T-helper 2 cell treated with Interferon-gamma antibody and Interleukin-4, amounts not matched to agents 100 ng/mL and 5 ng/mL, for 36 hours (primary cell): ENCODE results near the gene KLK15. TPM values are rescaled to one million over a fixed set of nuclear protein-coding genes. Genes with fewer than 3 reads are reported as not detected.

Source experiments
- intact Hi-C: fragments of 100-400 bp; cut with micrococcal nuclease; formaldehyde crosslinking; loops from one replicate; pipeline ENCODE4 v1.15.1; 2023
- total RNA-seq: library from RNA; stranded (reverse); gene quantifications from 2 replicates; pipeline ENCODE4 v1.2.3, GENCODE V29; 2022

KLK15 gene, protein sequence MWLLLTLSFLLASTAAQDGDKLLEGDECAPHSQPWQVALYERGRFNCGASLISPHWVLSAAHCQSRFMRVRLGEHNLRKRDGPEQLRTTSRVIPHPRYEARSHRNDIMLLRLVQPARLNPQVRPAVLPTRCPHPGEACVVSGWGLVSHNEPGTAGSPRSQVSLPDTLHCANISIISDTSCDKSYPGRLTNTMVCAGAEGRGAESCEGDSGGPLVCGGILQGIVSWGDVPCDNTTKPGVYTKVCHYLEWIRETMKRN
- not detected in 2 replicates for total RNA-seq

DNA sequence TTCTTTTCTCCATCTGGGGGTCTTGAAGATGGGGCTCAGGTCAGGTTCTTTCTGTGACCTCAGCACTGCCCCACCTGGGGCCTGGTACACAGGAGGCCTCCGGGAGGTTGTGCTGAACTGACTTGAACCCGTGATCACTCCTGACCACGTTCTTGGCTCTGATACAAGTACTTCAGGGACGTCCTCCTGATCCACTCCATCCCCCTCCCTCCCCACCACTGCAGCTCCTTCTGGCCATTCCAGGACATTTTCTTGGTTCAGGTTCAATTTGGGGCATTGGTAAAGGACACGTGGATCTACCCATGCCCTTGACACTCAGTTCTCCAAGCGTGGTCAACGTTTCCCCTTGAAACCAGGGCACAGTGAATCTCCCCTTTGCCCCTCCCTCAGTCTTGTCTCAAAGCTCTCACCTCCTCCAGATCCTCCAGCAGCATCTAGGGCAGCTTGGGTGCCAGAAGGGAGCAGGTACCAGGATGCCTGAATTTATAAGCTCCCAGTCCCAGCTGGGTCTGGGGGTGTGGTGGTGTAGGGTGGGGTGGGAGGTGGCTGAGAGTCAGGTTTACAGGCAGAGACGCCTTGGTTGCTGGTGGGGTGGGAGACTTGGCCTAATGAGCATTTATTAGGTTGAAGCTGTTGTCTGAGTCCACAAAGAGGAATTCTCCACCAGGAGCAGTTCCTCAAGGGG lies at the start of gene KLK15:
Gene KLK15, minus strand, starts transcription at position 458 of the 685 bp plus-strand sequence. CDS start 2,082 bp downstream, outside the sequence.
- intact Hi-C loops = no loop called here

DNA sequence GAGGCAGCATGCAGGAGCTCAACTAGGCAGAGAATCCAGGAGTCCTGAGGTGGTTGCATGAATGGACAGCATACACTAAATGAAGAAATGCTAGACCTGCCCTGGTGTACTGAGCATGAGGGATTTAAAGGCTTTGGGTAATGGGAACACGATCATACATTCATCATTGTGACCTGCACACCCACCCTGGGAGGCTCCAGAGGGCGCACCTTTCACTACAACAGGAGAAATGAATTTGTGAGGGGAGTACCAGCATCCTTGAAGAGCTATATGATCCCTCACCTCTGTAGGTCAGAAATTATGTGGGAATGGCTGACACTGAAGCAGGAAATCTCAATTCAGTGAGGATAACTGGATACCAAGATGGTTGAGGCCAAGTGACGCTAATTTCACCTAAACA lies 48.8 kb upstream of the KLK15 start:
- intact Hi-C loops = no loop called here

GRCh38 chr19:50880241-50880640 lies 46.9 kb upstream of the KLK15 start:
- intact Hi-C loops = no loop called here

DNA sequence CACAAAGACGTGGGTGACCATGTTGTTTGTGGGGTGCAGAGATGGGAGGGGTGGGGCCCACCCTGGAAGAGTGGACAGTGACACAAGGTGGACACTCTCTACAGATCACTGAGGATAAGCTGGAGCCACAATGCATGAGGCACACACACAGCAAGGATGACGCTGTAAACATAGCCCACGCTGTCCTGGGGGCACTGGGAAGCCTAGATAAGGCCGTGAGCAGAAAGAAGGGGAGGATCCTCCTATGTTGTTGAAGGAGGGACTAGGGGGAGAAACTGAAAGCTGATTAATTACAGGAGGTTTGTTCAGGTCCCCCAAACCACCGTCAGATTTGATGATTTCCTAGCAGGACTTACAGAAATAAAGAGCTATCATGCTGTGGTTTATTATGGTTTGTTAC lies 45.5 kb upstream of the KLK15 start:
- intact Hi-C loops = no loop called here

DNA sequence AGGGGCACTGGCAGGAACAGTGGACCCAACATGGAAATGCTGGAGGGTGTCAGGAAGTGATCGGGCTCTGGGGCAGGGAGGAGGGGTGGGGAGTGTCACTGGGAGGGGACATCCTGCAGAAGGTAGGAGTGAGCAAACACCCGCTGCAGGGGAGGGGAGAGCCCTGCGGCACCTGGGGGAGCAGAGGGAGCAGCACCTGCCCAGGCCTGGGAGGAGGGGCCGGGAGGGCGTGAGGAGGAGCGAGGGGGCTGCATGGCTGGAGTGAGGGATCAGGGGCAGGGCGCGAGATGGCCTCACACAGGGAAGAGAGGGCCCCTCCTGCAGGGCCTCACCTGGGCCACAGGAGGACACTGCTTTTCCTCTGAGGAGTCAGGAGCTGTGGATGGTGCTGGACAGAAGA lies 44.0 kb upstream of the KLK15 start:
- intact Hi-C loops = no loop called here

GRCh38 chr19:50876456-50876855 lies 43.1 kb upstream of the KLK15 start:
- intact Hi-C loops = no loop called here

GRCh38 chr19:50875795-50876422 lies 42.5 kb upstream of the KLK15 start:
- intact Hi-C loops = no loop called here

DNA sequence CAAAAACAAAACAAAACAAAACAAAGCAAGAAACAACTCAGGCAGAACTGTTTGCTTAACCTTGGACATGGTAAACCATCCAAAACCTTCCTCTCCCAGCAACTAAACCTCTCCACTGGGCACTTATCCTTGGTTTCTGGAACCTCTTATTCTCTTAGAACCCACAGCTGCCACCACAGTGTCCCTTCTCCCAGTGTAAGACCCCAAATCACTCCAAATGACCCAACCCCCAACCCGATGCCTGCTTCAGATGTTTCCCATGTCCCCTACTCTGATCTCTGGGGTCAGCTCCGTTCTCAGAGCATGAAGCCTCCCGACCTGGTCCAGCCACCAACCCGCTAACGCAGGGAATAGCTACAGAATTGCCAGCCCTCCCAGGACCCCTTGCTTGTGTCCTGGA lies 40.8 kb upstream of the KLK15 start:
- intact Hi-C loops = no loop called here

GRCh38 chr19:50873056-50873455 lies 39.7 kb upstream of the KLK15 start, which contains the start of gene KLK2:
Gene KLK2 (plus strand): TSS chr19:50873439. CDS start chr19:50873474, 35 bp downstream.
- intact Hi-C loops = no loop called here

DNA sequence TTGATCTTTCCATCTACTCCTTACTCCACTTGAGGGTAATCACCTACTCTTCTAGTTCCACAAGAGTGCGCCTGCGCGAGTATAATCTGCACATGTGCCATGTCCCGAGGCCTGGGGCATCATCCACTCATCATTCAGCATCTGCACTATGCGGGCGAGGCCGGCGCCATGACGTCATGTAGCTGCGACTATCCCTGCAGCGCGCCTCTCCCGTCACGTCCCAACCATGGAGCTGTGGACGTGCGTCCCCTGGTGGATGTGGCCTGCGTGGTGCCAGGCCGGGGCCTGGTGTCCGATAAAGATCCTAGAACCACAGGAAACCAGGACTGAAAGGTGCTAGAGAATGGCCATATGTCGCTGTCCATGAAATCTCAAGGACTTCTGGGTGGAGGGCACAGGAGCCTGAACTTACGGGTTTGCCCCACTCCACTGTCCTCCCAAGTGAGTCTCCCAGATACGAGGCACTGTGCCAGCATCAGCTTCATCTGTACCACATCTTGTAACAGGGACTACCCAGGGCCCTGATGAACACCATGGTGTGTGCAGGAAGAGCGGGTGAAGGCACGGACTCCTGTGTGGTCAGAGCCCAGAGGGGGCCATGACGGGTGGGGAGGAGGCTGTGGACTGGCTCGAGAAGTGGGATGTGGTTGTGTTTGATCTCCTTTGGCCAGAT lies 37.2 kb upstream of the KLK15 start:
- intact Hi-C loops = no loop called here

- intact Hi-C loops = no loop called here
These were observed 36.1 kb upstream of the KLK15 start for GRCh38 chr19:50869479-50869878.

DNA sequence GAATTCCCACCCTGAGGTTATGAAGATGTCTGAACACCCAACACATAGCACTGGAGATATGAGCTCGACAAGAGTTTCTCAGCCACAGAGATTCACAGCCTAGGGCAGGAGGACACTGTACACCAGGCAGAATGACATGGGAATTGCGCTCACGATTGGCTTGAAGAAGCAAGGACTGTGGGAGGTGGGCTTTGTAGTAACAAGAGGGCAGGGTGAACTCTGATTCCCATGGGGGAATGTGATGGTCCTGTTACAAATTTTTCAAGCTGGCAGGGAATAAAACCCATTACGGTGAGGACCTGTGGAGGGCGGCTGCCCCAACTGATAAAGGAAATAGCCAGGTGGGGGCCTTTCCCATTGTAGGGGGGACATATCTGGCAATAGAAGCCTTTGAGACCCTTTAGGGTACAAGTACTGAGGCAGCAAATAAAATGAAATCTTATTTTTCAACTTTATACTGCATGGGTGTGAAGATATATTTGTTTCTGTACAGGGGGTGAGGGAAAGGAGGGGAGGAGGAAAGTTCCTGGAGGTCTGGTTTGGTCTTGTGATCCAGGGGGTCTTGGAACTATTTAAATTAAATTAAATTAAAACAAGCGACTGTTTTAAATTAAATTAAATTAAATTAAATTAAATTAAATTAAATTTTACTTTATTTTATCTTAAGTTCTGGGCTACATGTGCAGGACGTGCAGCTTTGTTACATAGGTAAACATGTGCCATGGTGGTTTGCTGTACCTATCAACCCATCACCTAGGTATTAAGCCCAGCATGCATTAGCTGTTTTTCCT lies 28.3 kb upstream of the KLK15 start:
- intact Hi-C loops = no loop called here

DNA sequence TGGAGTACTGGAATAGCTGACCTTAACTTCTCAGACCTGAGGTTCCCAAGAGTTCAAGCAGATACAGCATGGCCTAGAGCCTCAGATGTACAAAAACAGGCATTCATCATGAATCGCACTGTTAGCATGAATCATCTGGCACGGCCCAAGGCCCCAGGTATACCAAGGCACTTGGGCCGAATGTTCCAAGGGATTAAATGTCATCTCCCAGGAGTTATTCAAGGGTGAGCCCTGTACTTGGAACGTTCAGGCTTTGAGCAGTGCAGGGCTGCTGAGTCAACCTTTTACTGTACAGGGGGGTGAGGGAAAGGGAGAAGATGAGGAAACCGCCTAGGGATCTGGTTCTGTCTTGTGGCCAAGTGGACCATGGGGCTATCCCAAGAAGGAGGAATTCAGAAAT lies 27.6 kb upstream of the KLK15 start:
- intact Hi-C loops = no loop called here

DNA sequence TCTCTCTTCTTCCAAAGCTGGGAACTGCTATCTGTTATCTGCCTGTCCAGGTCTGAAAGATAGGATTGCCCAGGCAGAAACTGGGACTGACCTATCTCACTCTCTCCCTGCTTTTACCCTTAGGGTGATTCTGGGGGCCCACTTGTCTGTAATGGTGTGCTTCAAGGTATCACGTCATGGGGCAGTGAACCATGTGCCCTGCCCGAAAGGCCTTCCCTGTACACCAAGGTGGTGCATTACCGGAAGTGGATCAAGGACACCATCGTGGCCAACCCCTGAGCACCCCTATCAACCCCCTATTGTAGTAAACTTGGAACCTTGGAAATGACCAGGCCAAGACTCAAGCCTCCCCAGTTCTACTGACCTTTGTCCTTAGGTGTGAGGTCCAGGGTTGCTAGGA lies 26.5 kb upstream of the KLK15 start:
- intact Hi-C loops = no loop called here

DNA sequence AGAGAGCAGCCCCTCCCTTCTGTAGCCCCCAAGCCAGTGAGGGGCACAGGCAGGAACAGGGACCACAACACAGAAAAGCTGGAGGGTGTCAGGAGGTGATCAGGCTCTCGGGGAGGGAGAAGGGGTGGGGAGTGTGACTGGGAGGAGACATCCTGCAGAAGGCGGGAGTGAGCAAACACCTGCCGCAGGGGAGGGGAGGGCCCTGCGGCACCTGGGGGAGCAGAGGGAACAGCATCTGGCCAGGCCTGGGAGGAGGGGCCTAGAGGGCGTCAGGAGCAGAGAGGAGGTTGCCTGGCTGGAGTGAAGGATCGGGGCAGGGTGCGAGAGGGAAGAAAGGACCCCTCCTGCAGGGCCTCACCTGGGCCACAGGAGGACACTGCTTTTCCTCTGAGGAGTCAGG lies 25.5 kb upstream of the KLK15 start:
- intact Hi-C loops = no loop called here

- intact Hi-C loops = no loop called here
These were observed 24.0 kb upstream of the KLK15 start for GRCh38 chr19:50857366-50857765.

GRCh38 chr19:50854636-50855410 lies 21.4 kb upstream of the KLK15 start, which contains the start of gene KLK3:
Gene KLK3 (plus strand): TSS chr19:50854915. CDS start chr19:50854956, 41 bp downstream.
- intact Hi-C loops = no loop called here

DNA sequence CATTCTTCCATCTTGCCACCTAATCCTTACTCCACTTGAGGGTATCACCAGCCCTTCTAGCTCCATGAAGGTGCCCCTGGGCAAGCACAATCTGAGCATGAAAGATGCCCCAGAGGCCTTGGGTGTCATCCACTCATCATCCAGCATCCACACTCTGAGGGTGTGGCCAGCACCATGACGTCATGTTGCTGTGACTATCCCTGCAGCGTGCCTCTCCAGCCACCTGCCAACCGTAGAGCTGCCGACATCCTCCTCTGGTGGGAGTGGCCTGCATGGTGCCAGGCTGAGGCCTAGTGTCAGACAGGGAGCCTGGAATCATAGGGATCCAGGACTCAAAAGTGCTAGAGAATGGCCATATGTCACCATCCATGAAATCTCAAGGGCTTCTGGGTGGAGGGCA lies 18.2 kb upstream of the KLK15 start:
- intact Hi-C loops = no loop called here

DNA sequence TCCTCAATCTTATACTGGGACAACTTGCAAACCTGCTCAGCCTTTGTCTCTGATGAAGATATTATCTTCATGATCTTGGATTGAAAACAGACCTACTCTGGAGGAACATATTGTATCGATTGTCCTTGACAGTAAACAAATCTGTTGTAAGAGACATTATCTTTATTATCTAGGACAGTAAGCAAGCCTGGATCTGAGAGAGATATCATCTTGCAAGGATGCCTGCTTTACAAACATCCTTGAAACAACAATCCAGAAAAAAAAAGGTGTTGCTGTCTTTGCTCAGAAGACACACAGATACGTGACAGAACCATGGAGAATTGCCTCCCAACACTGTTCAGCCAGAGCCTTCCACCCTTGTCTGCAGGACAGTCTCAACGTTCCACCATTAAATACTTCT lies 17.4 kb upstream of the KLK15 start:
- intact Hi-C loops = no loop called here

- intact Hi-C loops = no loop called here
These were observed 11.0 kb upstream of the KLK15 start for GRCh38 chr19:50844296-50844935.
